ENCODE measurements around the gene HDHD3.

- TF ChIP-seq CTCF (conservative IDR thresholded peaks at IDR 0.05 in 1 of 2, IDR thresholded peaks at IDR 0.05 in 1 of 2; ENCODE audit: extremely low read depth in 1 of 2, insufficient read depth in 1 of 2, low read depth in 1 of 2, low read length in 2 of 2) (no peak), EZH2 (IDR thresholded peaks at IDR 0.05; ENCODE audit: borderline replicate concordance, low read length) (no peak)
Observed at GRCh38 chr9:113359385-113359784, 17.4 kb downstream of the HDHD3 start.

All from mammary epithelial cell (primary cell).